ENCODE results near the gene KRTAP5-2. TPM values are rescaled to one million over a fixed set of nuclear protein-coding genes. Genes with fewer than 3 reads are reported as not detected.
"Not testable (repeated sequence)": the region's sequence is repeated elsewhere in the genome, so short reads cannot be mapped to it uniquely, and the experiment has no call there.

Gene KRTAP5-2
- total RNA-seq, 2 donors from 2014 or later: not detected

DNA sequence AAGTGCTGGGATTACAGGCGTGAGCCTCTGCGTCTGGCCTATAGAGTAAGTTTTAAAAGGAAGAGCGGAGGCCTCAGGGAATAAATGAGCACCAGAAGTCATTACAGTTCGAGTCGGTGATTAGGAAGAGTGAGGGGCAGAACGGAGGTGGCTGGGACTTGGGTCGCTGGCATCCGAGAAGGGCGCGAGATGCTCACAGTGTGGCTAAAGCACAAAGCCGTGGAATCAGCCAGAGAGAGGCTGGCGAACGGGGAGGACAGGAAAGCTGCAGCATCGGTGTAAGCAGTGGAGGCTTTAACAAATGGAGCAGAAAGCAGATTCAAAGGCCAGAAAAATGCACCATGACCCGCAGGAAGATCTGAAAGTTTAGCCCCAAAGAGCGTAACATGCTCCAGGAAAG, 26.5 kb upstream of the KRTAP5-2 start:
- Histone ChIP-seq H3K9me3 (no peaks in the 10 kb centered on the region), H3K36me3 (no peaks in the 10 kb centered on the region), H3K4me1 (no peaks in the 10 kb centered on the region), H3K27me3 (no peaks in the 10 kb centered on the region), H3K27ac (no peak overlapping the region), H3K4me3 (no peak overlapping the region)
- no peak for DNase-seq (ENCODE audit: low spot score)
- TF ChIP-seq, protein P1, sequence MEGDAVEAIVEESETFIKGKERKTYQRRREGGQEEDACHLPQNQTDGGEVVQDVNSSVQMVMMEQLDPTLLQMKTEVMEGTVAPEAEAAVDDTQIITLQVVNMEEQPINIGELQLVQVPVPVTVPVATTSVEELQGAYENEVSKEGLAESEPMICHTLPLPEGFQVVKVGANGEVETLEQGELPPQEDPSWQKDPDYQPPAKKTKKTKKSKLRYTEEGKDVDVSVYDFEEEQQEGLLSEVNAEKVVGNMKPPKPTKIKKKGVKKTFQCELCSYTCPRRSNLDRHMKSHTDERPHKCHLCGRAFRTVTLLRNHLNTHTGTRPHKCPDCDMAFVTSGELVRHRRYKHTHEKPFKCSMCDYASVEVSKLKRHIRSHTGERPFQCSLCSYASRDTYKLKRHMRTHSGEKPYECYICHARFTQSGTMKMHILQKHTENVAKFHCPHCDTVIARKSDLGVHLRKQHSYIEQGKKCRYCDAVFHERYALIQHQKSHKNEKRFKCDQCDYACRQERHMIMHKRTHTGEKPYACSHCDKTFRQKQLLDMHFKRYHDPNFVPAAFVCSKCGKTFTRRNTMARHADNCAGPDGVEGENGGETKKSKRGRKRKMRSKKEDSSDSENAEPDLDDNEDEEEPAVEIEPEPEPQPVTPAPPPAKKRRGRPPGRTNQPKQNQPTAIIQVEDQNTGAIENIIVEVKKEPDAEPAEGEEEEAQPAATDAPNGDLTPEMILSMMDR (IDR thresholded peaks at IDR 0.05): no peak

DNA sequence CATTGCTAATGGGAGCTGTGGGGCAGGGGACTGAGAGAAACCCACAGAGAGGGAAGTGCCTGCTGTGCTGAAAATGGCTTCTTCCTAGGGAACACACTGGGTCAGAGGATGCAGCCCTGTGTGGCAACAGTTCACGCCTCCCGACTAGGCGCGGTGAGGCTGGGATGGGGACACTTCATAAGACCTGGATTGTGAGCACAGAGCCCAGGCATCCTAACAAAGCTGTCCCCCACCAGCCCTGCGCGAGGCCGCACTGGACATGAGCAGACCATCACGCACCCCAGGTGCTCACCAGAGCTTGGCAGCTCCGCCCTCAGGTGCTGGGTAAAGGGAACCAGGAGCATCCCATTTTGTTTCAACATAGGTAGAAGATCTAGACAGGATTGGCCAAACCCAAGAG, 25.6 kb upstream of the KRTAP5-2 start:
- TF ChIP-seq, protein P1 (IDR thresholded peaks at IDR 0.05): no peak
- no peak overlapping the region for H3K27ac ChIP-seq
- no peak for DNase-seq (ENCODE audit: low spot score)
- no peaks in the 10 kb centered on the region for H3K9me3 ChIP-seq
- H3K27me3 ChIP-seq: no peaks in the 10 kb centered on the region
- no peaks in the 10 kb centered on the region for H3K36me3 ChIP-seq
- H3K4me1 ChIP-seq: no peaks in the 10 kb centered on the region
- no peak overlapping the region for H3K4me3 ChIP-seq

DNA sequence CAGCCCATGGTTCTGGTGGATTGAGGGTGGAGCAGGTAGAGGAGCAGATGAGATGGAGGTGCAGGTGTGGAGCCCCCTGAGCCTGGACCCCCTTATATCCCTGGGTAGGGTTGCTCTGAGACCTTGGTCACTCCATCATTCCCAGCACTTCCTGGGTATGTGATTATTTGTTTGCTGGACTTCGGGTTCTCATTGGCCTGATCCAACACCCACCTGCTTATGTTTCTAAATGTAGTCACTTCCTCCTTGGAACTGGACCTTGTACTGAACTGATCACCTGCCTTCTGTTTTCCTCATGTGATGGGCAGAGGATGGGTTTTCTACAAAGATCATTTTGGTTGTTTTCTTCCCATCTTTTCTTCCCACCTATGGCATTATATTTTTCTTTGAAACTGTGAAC, 24.0 kb upstream of the KRTAP5-2 start, which contains the start of gene KRTAP5-4:
KRTAP5-4 (minus strand) TSS at position 53 of the 400 bp plus-strand sequence; CDS start at position 8, 45 bp downstream.
- DNase-seq (ENCODE audit: low spot score): no peak
- TF ChIP-seq, protein P1 (IDR thresholded peaks at IDR 0.05): no peak
- no peaks in the 10 kb centered on the region for H3K36me3 ChIP-seq
- no peaks in the 10 kb centered on the region for H3K27me3 ChIP-seq
- H3K27ac ChIP-seq: no peak within 1 kb of the TSS
- no peaks in the 10 kb centered on the region for H3K4me1 ChIP-seq
- H3K9me3 ChIP-seq: no peaks in the 10 kb centered on the region
- no peak within 1 kb of the TSS for H3K4me3 ChIP-seq

DNA sequence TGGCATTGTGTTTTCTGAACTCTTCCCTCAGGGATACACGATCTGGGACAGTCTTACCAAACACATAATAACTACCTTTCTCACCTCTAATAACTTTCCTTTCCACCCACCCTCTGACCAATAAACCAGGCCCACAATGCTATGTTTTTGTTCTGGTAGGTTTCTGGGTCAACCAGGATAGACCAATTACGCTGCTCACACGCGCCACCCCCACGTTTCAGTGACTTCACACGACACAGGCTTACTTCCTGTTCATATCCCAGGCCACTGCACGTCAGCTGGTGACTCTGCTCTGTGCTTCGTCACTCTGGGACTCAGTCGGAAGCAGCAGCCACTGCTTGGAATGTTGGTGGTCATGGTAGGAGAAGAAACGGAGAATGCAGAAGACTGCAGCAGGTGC, 21.4 kb upstream of the KRTAP5-2 start:
- TF ChIP-seq, protein P1 (IDR thresholded peaks at IDR 0.05): no peak
- Histone ChIP-seq H3K4me3 (no peak overlapping the region), H3K4me1 (no peaks in the 10 kb centered on the region), H3K27ac (no peak overlapping the region), H3K9me3 (no peaks in the 10 kb centered on the region), H3K27me3 (no peaks in the 10 kb centered on the region), H3K36me3 (no peaks in the 10 kb centered on the region)
- DNase-seq (ENCODE audit: low spot score): no peak

DNA sequence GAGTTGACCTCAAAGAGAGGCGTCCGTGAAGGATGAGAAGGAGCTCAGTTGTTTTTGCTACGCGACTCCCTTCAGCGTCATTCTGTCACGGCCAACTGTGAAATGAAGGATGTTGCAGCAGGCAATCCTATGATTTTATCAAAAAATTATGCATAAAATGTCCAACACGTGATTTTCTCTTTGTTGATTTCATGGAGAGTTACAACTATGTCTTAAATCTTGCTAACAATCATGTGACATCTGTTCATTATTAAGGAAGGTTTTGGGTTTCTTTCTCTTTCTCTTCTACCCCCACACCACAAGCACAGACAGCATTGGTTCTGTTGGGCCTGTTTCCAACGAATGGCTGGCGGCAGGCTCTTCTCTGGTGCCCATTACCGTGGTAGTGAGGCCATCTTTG, 20.1 kb upstream of the KRTAP5-2 start:
- no peak for DNase-seq (ENCODE audit: low spot score)
- TF ChIP-seq, protein P1 (IDR thresholded peaks at IDR 0.05): no peak
- Histone ChIP-seq H3K27me3 (no peaks in the 10 kb centered on the region), H3K27ac (no peak overlapping the region), H3K9me3 (no peaks in the 10 kb centered on the region), H3K4me1 (no peaks in the 10 kb centered on the region), H3K36me3 (no peaks in the 10 kb centered on the region), H3K4me3 (no peak overlapping the region)

DNA sequence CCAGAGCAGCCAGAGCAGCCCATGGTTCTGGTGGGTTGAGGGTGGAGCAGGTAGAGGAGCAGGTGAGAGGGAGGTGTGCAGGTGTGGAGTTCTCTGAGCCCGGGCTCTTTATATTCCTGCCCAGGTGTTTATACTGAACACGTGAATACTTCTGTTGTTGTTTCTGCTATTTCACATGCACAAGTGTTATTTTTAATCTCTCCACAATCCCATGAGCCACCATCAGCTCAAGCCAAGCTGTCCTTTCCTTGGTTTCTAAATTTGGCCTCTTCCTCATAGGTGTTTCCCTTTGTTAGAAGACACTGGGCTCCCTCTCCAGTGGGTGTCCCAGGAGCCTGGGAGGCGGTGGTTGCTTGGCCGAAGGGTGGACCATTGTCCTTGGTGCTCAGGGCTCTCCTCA, 10.3 kb upstream of the KRTAP5-2 start, which contains the start of gene KRTAP5-3:
KRTAP5-3 (minus strand) TSS at position 101 of the 400 bp plus-strand sequence; CDS start at position 23, 78 bp downstream.
- no peak within 1 kb of the TSS for H3K4me3 ChIP-seq
- H3K27ac ChIP-seq: no peak within 1 kb of the TSS
- no peaks in the 10 kb centered on the region for H3K9me3 ChIP-seq
- TF ChIP-seq, protein P1 (IDR thresholded peaks at IDR 0.05): no peak
- DNase-seq (ENCODE audit: low spot score): no peak
- H3K27me3 ChIP-seq: no peaks in the 10 kb centered on the region
- H3K36me3 ChIP-seq: no peaks in the 10 kb centered on the region
- H3K4me1 ChIP-seq: peaks cover 0 to 7% of the 10 kb centered on the region in 2 donors

DNA sequence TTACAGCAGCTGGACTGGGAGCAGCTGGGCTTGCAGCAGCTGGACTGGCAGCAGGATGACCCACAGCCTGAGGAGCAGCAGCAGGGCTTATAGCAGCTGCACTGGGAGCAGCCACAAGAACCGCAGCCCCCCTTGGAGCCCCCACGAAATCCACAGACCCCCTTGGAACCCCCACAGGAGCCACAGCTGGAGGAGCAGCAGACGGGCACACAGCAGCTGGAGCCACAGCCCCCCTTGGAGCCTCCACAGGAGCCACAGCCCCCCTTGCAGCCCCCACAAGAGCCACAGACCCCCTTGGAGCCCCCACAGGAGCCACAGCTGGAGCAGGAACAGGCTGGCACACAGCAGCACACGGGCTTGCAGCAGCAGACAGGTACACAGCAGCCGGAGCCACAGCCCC, 9.8 kb upstream of the KRTAP5-2 start:
- H3K27ac ChIP-seq; H3K36me3 ChIP-seq; DNase-seq (ENCODE audit: low spot score); H3K4me1 ChIP-seq; H3K9me3 ChIP-seq; H3K4me3 ChIP-seq; H3K27me3 ChIP-seq: not testable (repeated sequence)

DNA sequence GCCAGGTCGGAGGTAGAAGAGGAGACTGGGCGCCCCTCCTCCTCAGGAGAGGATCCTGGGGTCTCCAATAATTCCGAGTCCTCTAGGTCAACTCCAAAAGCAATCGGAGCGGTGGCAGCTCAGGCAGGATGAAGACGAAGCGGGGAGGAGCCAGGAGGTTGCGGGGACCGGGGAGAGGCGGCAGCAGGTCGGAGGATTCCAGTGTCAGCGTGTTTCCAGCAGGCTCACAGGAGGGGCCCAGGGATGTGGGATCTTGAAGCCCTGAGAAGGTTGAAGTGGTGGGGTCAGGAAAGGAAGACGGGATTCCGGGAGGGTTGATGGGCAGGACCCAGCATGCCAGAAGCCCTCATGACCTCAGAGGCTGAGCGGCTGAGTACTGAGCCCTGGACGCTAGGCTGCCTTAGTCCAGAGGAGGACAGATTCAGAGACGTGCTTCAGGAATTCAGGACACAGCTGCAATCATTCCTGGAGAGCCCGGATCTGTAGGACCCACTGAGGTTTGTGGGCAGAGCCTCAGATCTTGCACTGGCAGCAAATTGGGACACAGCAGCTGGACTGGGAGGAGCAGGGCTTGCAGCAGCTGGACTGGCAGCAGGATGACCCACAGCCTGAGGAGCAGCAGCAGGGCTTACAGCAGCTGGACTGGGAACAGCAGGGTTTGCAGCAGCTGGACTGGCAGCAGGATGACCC, 9.2 kb upstream of the KRTAP5-2 start:
- not testable (repeated sequence) for H3K4me1 ChIP-seq; H3K9me3 ChIP-seq; H3K27ac ChIP-seq; H3K4me3 ChIP-seq; H3K27me3 ChIP-seq; H3K36me3 ChIP-seq; DNase-seq (ENCODE audit: low spot score)

DNA sequence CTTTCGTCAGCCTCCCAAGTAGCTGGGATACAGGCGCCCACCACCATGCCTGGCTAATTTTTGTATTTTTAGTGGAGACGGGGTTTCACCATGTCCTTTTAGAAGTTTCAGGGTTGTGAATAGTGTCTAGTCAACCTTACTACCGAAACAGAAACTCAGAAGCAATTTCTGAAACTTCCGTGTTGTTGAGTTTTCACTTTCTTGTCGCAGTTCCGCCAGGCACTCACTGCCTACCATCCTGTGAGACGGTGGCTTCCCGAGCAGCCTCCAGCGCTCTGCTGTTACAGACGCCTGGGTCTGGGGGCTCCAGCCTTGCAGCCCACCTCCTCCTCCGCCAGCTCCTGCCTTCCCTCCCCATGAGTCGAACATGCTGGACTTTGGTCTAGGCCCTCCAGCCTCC, 7.8 kb upstream of the KRTAP5-2 start:
- H3K27me3 ChIP-seq; H3K36me3 ChIP-seq; DNase-seq (ENCODE audit: low spot score); H3K27ac ChIP-seq; H3K9me3 ChIP-seq; H3K4me3 ChIP-seq; H3K4me1 ChIP-seq: not testable (repeated sequence)

All from right atrium auricular region (tissue), 2 donors.